HG02870 (cell line): ENCODE data around the gene BMP10.

Experiments used
- ATAC-seq: cut with Tn5 transposase; IDR thresholded peaks from one replicate; pipeline ENCODE4 v1.9.1; 2021; ENCODE audit warnings: mild to moderate bottlenecking, moderate library complexity; ENCODE audit not compliant: unreplicated experiment

Gene BMP10

DNA sequence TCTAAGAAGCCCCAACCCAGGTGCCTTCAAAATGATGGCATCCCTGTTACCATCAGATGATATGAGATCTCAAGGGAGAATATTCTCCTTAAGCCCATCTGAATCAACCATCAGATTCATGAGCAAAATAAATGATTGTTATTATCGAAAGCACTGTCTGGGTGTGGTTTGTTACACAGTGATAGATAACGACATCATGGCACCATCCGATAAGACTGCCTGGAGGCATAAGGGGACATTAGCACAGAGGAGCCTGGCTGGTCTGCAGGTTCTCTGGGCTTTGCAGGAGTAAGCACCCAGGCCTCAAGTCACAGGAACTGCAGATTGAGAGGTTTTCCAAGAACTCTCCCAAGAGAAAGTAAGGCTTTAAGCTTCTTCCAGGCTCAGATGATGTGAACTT lies 15.6 kb downstream of the BMP10 start:
- ATAC-seq, result no peak

DNA sequence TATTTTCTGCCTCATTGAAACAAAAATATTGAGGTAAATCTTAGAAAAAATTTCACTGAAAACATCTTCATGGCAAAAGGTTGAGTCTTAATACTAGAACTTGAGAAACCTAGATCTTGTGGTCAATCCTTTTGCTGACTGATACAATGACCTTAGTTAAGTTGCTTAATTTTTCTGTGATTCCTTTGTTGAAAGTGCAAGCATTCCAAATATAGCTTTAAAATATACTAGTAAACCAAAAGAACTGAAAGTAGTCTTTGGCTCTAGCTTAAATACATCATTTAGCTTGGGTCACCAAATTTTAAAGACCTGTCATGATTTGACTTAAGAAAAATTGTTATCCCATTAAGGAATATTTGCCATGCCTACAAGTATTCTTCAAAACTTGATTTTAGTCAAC lies 16.7 kb downstream of the BMP10 start:
- no peak for ATAC-seq

DNA sequence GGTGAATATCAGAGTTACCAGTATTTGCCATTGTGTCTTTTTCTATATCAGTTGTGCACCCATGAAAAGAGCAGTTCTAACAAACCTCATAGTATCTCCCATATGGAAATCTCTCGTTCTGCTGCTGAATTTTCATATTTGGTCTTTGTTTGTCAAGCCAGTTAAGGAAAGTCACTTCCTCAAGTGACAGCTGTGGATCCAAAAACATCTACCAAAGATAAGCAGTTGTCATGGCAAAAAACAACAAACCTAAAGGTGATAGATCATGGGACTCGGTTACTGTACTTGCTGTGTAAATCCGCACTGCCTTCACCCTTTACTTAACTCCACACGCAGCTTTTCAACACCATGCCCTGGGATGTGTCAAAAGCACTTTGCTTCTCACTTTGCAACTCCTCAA lies 17.3 kb downstream of the BMP10 start:
- ATAC-seq, result no peak

DNA sequence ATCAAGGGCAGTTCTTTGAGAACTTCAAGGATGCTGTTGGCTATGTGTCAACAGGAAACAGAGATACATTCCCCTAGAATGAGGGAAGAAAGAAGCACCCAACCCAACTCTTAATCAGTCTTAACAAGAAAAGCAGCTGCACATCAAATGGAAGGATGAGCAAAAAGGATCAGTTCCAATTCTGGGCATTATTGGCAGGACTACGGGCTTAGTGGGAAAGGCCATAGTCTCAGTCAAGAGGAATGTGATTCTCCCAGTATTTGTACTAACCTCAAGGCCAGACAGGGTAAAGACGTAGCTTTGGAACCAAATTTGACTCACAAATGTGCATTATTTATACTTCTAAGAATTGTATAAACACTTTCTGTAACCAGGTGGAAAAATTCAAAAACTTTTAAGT lies 18.2 kb downstream of the BMP10 start:
- no peak for ATAC-seq

DNA sequence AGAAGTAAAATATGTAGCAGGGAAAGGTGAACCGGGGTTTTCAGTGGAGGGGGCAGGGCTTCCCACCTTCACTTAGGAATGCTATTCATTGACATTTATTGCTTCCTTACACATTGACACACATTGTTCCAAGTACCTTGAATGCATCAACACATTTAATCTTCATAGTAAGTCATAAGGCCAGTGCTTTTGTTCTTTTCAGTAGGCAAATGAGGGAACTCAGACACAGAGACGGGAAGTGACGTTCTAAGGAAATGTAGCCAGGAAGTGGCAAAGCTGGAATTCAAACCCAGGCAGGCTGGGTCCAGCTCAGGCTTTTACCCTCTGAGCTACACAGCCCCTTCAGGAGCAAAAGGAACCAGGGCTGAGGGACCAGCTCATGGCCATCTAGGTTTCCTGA lies 20.7 kb downstream of the BMP10 start:
- no peak for ATAC-seq

DNA sequence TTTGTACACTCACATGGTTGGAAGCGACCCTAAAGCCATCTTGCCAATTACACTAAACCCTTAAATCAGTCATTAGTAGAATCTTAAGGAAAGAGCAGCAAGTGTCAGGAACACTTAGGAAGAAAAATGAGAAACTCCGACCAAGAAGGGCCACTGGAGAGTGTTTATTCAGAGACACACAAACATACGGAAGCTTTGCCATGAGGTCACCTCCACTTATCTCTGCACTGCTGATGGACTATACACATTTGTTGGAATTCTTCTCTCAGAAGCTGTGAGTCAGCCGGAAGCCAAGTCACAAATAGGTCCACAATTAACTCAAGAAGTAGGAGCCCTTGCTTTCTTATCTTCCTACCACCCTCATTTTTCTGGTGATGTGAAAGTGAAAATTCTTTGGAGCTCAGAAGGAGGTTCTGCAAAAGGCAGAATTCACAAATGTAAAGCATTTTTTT lies 21.6 kb downstream of the BMP10 start:
- ATAC-seq, result no peak

DNA sequence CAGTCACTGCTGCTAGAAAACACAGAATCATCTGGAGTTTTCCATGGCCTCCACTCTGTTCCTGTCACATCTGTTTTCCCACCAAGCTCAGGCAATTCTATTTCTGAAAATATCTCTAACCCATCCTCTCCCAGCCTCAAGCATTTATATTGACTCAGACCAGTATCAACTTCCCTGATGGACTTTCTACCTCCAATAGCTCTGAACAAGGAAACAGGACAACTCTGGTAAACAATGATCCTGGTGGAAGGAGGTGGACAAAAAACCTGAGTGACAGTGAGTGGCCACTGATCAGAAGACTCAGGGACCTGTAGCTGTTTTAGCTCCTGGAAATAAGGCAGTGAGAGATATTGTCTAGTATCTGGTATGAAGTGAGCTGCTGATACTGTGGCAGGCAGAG lies 23.4 kb downstream of the BMP10 start:
- no peak for ATAC-seq

DNA sequence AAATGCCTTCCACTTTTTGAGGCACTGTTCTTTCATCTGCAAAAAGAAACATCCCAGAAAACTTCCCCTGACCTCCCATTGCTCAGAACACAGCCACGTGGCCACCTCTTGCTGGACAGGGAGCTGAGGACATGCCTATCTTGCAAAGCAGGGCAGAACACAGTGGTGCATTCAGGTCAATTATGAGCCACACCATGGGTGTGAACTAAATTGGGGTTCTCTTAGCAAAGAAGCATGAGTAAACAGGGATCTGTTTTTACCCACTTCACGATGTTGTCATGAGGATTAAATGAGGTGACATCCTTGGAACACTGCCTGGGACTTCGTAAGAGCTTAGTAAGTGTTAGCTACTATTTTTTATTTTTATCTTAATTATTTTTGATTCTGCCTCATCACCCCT lies 25.1 kb downstream of the BMP10 start:
- no peak for ATAC-seq

DNA sequence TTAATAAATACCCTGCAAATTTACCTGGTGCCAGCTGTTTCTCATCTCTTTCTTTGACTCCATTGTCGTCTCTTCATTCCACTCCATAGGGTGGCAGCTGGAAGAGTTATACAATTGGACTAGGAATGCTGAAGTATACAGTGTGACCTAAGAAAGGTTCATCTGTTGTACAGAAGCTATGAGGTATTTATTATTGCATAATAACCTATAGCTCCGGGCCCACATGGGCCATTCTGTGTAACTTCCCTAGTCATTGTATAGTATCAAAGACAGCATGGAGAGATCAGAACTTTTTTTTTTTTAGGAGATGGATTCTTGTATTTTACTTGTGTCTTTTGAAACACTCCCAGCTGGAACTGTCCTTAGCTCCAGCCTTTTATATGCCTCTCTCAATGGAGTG lies 26.2 kb downstream of the BMP10 start:
- ATAC-seq, result no peak

DNA sequence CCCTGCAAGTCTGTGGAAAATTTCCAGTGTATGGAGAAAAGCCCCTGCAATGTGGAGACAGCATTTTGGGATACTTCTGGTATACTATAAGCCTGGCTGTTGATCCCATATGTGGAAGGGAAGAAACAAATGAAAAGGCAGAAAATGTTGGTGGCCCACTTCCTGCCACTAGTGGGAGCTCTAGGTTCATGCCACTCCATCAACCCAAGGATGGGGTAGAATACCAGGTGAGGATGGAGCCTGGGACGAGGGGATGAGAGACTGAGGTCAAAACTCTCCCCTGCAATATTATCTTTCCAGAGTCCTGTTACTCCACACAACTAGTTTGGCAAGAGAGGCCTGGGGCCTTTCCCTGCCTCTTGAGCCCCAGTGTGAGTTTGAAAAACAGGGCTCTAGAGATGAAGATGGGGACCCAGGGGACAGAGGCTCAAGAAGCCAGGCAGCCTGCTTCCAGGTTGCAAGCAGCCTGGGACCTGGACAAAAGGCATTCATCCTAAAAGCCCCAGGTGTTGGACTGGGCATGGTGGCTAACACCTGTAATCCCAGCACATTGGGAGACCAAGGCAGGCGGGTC lies 31.9 kb downstream of the BMP10 start:
- ATAC-seq, result no peak

DNA sequence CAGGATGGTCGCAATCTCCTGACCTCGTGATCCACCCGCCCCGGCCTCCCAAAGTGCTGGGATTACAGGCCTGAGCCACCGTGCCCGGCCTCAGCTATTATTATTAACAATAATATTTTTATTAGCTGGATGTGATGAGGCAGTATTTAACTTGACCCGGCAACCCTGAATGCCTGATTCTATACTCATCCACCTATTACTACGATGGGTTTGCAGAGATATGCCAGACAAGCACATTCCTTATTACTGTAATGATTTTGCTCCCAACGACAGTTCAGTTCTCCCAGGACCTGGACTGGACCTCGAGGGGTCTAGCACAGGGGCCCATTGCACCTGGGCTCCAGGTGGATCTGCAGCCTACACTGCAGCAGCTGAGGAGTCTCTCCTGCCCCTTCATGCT lies 32.6 kb downstream of the BMP10 start:
- no peak for ATAC-seq

DNA sequence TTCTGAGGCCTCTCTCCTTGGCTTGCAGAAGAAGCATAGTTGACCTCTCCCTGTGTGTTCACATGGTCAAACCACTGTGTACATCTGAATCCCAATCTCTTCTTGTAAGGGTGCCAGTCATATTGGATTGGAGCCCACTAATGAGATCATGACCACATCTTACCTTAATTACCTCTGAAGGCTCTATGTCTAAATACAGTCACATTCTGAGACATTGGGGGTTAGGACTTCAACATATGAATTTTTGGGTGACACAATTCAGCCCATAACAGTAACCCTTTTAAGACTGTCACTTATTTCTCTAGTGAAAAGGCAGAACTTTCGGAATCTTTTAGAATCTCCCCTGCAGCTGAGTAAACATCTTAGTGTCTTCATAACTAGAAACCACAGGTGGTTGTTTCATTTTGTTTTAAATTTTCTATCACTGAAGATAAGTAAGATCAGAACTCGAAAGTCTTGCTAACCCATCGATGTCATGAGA lies 33.3 kb downstream of the BMP10 start:
- peak; percentile 83 for ATAC-seq

DNA sequence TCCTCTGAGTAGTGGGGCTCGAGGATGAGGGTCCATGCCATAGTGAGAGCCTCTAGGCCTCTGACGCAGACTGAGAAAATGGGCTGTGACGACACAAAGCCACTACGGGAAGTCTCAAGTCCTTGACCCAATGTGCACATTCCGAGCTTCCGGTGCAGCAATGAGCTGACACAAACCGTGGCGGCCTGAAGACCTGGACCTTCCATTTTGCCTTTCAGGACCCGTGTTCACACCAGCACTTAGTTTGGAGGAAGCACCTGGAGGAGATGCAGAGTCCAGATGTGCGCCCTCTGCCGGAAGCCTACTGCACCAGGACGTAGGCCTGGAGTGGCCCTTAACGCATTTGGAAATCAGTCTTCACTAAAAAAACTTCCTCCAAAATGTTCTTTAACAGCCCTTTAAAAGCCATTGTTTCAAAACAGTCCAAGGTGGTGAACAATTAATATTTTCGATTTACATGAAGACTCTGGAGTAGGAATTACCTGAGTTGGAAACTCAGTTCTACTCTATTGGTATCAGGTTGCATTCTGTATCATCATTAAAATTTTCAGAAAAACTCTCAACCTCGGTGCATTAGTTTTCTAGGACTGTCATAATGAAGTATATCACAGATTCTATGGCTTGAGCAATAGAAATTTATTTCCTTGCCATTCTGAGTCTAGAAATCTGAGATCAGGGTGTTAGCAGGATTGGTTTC lies 33.9 kb downstream of the BMP10 start:
- ATAC-seq, result no peak

DNA sequence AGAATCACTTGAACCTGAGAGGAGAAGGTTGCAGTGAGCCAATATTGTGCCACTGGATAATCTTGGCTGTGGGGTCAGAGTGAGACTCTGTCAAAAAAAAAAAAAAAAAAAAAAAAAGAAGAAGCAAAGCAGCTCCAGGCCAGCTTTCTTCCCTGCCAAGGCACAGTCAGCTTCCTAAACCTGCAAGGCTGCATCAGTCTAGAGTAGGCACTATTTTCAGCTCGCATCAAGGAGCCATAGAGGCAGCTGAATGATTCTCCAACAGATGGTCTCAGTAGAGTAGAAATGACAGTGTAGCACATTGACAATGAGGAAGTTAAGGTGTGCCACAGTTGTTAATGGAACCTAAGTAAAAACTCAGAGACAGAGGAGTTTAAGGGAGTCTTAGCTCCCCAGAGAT lies 35.6 kb downstream of the BMP10 start:
- ATAC-seq, result no peak

DNA sequence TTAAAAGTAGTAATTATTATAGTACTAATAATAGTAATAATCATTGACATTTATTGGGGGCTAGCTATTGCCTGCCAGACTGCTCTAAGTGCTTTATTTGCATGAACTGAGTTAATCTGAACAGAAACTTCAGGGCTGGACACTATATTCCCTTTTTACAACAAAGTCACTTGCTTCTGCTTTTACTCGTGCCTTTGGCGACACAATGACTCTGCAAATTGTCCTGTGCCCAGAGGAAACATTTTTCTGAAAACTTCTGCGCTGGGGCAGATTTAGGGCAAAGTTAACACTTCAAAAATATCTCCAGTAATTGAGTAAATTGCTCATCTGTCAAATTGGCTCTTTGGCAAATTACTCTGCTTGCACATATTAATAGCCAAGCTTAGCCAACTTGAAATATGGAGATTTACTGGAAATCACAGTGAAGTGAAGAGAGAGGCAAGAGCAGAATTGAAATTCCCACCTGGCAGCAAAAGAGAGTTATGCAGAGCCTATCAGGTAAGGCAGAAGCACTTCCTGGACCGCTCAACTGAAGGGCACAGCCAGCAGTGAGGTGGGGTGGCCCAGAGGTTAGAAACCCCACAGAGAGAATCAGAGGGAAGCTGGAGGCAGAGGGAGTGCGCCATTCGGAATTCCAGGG lies 36.3 kb downstream of the BMP10 start:
- ATAC-seq, result no peak

DNA sequence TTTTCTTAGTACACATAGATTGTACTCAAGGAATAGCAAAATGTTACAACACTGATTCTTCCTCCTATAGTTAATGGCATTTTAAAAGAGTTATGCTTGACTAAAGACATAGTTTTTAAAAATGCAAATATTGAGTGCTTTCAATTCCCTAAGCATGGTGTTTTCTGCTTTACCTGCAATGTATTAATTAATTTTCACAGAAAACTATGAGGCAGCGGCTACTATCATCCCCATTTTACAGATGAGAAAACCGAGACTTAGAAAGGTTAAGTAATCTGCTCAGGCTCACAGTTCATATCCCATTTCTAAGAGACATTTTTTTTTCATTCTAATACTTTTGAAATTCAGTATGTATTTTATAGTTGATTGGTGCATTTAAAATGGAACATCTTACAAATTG lies 38.0 kb downstream of the BMP10 start:
- no peak for ATAC-seq

DNA sequence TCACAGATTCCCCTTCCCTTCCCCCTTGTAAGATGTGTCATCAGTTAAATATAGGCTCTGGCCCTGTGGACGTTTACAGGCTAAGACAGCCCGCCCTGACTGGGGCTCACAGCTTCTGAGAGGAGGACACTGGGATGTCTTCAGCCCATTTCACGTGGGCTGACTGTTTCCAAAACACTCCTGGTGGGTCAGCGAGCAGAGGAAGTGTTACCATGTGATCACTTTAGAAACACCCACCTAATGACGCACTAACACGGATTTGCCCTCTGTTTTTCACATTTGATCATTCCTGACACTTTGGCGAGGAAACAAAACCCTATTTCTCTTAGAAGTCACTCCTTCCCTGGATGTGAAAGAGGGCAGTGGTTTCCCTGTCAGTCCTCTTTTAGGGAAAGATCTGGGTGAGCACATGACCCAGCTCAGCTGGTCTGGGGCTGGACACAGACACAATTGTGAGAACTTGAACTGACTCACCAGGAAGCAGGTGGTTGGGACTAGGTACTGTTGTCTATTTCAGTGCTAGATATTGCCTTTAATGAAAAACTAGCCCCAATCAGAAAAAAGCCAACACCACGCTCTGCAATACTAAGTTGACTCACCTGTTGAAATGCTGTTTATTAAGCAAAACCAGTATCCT lies 38.8 kb downstream of the BMP10 start:
- peak; percentile 77 for ATAC-seq

DNA sequence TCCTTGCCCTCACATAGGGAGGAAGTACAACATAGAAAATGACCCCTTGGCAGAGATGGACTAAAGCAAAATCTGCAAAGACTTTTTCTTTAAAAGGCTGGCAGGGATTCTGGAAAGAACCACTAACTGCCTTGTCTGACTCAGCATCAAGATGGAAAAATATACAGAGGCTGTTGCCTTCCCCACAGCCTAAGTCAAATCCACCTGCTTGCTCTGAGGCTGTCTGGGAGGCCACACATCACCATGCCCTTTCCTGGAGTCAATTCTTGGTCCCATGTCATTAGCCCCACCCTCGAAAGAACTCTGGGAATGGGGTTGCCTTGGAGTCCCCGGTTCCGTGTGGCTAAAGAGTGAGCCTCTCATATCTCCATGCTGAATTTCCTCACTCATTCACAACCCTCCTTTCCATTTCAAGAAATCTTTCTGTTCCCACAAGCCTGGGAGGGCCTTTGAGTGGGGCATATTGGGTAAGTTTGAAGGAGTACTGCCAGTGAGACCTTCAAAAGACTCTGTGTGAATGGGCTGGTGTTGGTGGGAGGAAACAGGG lies 39.4 kb downstream of the BMP10 start:
- ATAC-seq, result no peak

DNA sequence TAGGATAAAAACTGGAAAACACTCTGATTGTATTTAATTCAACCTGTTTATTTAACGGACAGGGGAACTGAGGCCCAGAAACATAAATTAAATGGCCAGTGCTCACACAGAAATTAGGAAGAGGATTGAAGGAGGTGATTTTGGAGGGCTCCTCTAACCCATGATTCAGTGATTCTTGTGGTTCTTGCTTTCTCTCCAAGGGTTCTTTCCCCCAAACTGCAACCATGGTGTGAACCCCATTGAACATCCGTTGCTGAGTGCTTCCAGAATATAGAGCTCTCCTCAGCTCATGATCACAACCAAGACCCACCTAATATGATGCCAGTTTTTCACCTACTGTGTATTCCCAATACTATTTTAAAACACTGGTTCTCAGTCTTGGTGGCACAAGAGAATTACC lies 41.4 kb downstream of the BMP10 start:
- no peak for ATAC-seq

DNA sequence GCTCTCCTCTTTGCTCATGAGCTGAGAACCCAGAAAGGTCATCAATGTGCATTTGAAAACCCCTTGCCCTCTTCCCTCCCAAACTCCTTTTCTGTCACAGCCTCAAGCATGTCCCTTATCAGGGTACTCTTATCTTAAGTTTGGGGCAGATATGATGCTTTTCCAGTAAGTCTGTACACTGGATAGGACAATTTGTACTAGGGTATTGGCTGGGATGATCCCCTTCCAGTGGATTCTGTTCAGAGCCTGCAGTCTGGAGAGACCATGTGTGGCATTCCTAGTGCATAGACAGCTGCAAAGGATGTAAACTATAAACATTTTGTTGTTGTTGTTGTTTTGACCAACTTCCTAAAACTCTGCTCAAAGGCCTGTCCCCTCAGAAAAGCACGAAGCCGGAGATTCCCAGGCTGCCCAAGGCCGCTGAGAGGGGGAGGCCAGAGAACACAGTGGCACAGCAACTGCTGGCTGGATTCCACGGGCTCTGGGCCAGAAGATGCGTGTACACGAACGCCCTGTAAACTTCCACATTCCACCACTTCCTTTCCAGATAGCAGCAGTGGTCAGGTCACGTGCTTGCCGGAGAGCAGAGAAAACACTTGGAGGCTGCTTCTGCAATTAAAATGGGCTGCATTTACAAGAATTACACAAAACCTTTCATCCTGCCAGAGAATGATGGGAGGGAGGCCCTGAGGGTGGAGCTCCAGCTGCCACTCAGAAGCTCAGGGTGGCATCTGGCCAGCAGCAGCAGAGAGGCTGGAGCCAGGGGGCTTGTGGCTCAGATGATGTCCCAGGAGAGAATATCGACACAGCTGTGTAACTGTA lies 42.1 kb downstream of the BMP10 start:
- no peak for ATAC-seq

DNA sequence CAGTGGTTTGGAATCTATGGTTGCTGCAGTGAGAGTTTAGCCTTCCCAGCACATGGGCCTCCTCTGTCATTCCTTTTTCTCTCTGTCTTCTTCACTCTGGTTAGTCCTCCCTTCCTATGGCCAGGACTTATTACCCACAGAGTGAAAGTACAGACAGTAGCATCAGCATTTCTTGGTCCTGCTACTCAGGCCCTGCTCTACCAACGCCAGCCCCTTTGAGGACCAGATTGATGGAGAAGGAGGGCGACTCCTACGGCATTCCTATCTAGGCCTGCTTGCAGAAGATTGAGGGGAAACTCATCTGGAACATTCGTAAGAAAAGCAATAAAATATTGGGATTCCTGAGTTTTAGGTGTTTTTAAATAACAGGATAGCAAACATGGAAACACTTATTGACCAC lies 43.5 kb downstream of the BMP10 start:
- no peak for ATAC-seq
